Measurements from ENCODE around the gene CCDC15. TPM values are rescaled to one million over a fixed set of nuclear protein-coding genes. Genes with fewer than 3 reads are reported as not detected.
"Not testable (repeated sequence)": the region's sequence is repeated elsewhere in the genome, so short reads cannot be mapped to it uniquely, and the experiment has no call there.

CCDC15 gene
- total RNA-seq, 4 donors from 2014 or later, result 2.0 to 11.5 (median 3.8) TPM

GRCh38 chr11:124955035-124955434 is 1.0 kb downstream of the CCDC15 start:
- Histone ChIP-seq H3K4me3 (peak overlapping the region; percentile 65), H3K4me1 (peaks cover 17% of the 10 kb centered on the region), H3K36me3 (no peaks in the 10 kb centered on the region), H3K9me3 (no peaks in the 10 kb centered on the region), H3K27ac (no peak overlapping the region), H3K27me3 (no peaks in the 10 kb centered on the region)
- DNase-seq (ENCODE audit: low spot score in 2 of 2), result no peak
- TF ChIP-seq POLR2A (IDR thresholded peaks at IDR 0.05) (no peak), POLR2AphosphoS5 (IDR thresholded peaks at IDR 0.05) (no peak), EP300 (IDR thresholded peaks at IDR 0.05) (no peak), CTCF (IDR thresholded peaks at IDR 0.05) (no peak)

GRCh38 chr11:124961972-124962609 is 8.1 kb downstream of the CCDC15 start:
- Histone ChIP-seq H3K27ac (no peak overlapping the region), H3K4me1 (no peaks in the 10 kb centered on the region), H3K36me3 (no peaks in the 10 kb centered on the region), H3K27me3 (no peaks in the 10 kb centered on the region), H3K9me3 (no peaks in the 10 kb centered on the region), H3K4me3 (no peak overlapping the region)
- TF ChIP-seq POLR2AphosphoS5 (IDR thresholded peaks at IDR 0.05) (no peak), CTCF (IDR thresholded peaks at IDR 0.05) (peak; percentile 44 to 57), EP300 (IDR thresholded peaks at IDR 0.05) (no peak)
- DNase-seq (ENCODE audit: low spot score in 2 of 2), result no peak
- 16% methylated on average over 5 of the region's 5 CpGs for WGBS

GRCh38 chr11:124968197-124968596 is 14.2 kb downstream of the CCDC15 start:
- H3K9me3 ChIP-seq; H3K27ac ChIP-seq; H3K27me3 ChIP-seq; H3K36me3 ChIP-seq; H3K4me3 ChIP-seq; DNase-seq (ENCODE audit: low spot score in 2 of 2); H3K4me1 ChIP-seq: not testable (repeated sequence)
- WGBS, result 86% methylated on average over 8 of the region's 13 CpGs

- Histone ChIP-seq H3K4me3 (no peak overlapping the region), H3K27me3 (no peaks in the 10 kb centered on the region), H3K27ac (no peak overlapping the region), H3K9me3 (no peaks in the 10 kb centered on the region), H3K36me3 (no peaks in the 10 kb centered on the region), H3K4me1 (no peaks in the 10 kb centered on the region)
- DNase-seq (ENCODE audit: low spot score in 2 of 2), result no peak
- no peak for TF ChIP-seq EP300 (IDR thresholded peaks at IDR 0.05)
- TF ChIP-seq POLR2A (IDR thresholded peaks at IDR 0.05), result no peak
- TF ChIP-seq POLR2AphosphoS5 (IDR thresholded peaks at IDR 0.05), result no peak
- TF ChIP-seq CTCF (IDR thresholded peaks at IDR 0.05), result no peak
- 85% methylated on average over 2 of the region's 2 CpGs for WGBS
These were observed 16.9 kb downstream of the CCDC15 start for GRCh38 chr11:124970925-124971324.

GRCh38 chr11:124971810-124972209 is 17.8 kb downstream of the CCDC15 start:
- TF ChIP-seq POLR2AphosphoS5 (IDR thresholded peaks at IDR 0.05), result no peak
- DNase-seq (ENCODE audit: low spot score in 2 of 2), result no peak
- Histone ChIP-seq H3K4me3 (no peak overlapping the region), H3K4me1 (no peaks in the 10 kb centered on the region), H3K27ac (no peak overlapping the region), H3K9me3 (no peaks in the 10 kb centered on the region), H3K36me3 (no peaks in the 10 kb centered on the region), H3K27me3 (no peaks in the 10 kb centered on the region)
- WGBS, result 96% methylated on average over 2 of the region's 2 CpGs

GRCh38 chr11:124976531-124976930 is 22.5 kb downstream of the CCDC15 start:
- DNase-seq (ENCODE audit: low spot score in 2 of 2), result no peak
- WGBS, result 67% methylated on average over 3 of the region's 3 CpGs
- Histone ChIP-seq H3K36me3 (no peaks in the 10 kb centered on the region), H3K9me3 (no peaks in the 10 kb centered on the region), H3K27ac (no peak overlapping the region), H3K27me3 (no peaks in the 10 kb centered on the region), H3K4me1 (no peaks in the 10 kb centered on the region), H3K4me3 (no peak overlapping the region)
- no peak for TF ChIP-seq POLR2AphosphoS5 (IDR thresholded peaks at IDR 0.05)

GRCh38 chr11:124977006-124977405 is 23.0 kb downstream of the CCDC15 start:
- no peak overlapping the region for H3K27ac ChIP-seq
- 64% methylated on average over 2 of the region's 2 CpGs for WGBS

More at GRCh38 chr11:124977006-124977405, 23.0 kb downstream of the CCDC15 start:
- DNase-seq (ENCODE audit: low spot score in 2 of 2), result no peak
- Histone ChIP-seq H3K4me1 (no peaks in the 10 kb centered on the region), H3K36me3 (no peaks in the 10 kb centered on the region), H3K4me3 (no peak overlapping the region), H3K27me3 (no peaks in the 10 kb centered on the region), H3K9me3 (no peaks in the 10 kb centered on the region)
- TF ChIP-seq CTCF (IDR thresholded peaks at IDR 0.05) (no peak), POLR2AphosphoS5 (IDR thresholded peaks at IDR 0.05) (no peak), EP300 (IDR thresholded peaks at IDR 0.05) (no peak), POLR2A (IDR thresholded peaks at IDR 0.05) (no peak)

Data from suprapubic skin (tissue), 4 donors.